AG04449 (cell line): Measurements from ENCODE around the gene SDCCAG8.

Experiments
- CTCF ChIA-PET: fragments of 350-600 bp; formaldehyde crosslinking; extraction: SDS; loops from one replicate; lab custom pipeline; 2021; ENCODE audit warnings: antibody characterized with exemption; lab: Yijun Ruan, JAX
- POLR2A ChIA-PET: fragments of 400-600, 350-600 bp; formaldehyde crosslinking; extraction: SDS; loops from one replicate; lab custom pipeline; 2020; ENCODE audit warnings: antibody characterized with exemption, inconsistent platforms; lab: Yijun Ruan, JAX
- DNase-seq: peaks from one replicate; pipeline ENCODE4 v3.0.0-alpha.2; 2010; ENCODE audit warnings: low read depth, low spot score
- H3K4me3 ChIP-seq: 2 replicates; pipeline ENCODE4 v1.5.1; 2011; ENCODE audit warnings: low read depth, mild to moderate bottlenecking, control low read depth, low read length
- TF ChIP-seq, protein P1 (sequence below): IDR thresholded peaks from one replicate; pipeline ENCODE4 v1.5.1; 2011; ENCODE audit warnings: mild to moderate bottlenecking, moderate library complexity, low read length, control low read depth, inconsistent platforms; ENCODE audit not compliant: insufficient read depth; ENCODE audit errors: missing control alignments

The SDCCAG8 gene

DNA sequence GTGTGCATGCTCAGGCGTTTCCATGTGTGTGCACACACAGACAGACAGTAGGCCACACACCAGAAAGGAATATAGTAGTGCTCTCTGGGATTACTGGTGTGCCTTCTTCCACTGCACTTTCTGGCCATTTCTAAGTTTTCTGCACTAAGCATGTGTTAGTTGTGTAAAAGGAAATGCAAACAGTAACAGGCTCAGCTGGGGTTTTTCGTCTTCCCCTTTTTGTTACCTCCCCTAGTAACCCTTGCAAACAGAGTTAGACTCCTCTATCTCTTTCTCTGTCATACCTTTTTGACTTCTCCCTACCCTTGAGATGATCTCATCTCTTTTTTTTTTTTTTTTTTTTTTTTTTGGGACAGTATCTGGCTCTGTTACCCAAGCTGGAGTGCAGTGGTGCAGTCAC is 196.3 kb downstream of the SDCCAG8 start:
- ChIA-PET POLR2A (no interaction called here), CTCF (no interaction called here)
- DNase-seq = no peak
- TF ChIP-seq, protein P1, sequence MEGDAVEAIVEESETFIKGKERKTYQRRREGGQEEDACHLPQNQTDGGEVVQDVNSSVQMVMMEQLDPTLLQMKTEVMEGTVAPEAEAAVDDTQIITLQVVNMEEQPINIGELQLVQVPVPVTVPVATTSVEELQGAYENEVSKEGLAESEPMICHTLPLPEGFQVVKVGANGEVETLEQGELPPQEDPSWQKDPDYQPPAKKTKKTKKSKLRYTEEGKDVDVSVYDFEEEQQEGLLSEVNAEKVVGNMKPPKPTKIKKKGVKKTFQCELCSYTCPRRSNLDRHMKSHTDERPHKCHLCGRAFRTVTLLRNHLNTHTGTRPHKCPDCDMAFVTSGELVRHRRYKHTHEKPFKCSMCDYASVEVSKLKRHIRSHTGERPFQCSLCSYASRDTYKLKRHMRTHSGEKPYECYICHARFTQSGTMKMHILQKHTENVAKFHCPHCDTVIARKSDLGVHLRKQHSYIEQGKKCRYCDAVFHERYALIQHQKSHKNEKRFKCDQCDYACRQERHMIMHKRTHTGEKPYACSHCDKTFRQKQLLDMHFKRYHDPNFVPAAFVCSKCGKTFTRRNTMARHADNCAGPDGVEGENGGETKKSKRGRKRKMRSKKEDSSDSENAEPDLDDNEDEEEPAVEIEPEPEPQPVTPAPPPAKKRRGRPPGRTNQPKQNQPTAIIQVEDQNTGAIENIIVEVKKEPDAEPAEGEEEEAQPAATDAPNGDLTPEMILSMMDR = no peak
- H3K4me3 ChIP-seq = no peak overlapping the region

DNA sequence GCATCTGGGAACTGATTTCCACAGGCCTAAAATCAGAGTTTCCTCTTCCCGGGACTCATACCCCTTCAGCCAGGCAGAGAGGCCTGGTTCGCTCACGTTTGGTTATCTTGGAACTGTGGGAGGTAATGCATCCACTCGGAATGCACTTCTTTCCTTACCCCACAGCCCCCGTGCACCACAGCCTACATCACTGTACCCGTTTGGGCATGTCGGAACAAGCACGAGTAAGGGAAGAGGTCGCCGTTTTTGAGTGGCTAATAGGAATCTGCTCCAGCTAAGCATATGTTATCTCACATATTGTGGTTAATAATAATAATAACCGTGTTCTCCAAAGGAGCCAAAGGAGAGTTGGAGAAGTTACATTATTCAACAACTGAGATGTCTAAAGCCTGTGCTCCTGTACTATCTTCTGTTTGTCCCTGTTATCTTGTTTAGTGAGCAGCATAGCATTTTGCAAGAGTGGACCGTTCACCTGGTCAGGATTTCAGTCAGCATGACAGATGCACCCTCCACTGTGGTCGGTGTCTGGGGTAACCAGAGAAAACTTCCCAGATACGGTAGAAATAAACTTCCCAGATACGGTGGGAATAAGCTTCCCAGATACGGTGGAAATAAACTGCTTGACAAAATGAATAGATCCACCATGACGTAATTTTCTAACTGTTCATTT is 198.6 kb downstream of the SDCCAG8 start:
- CTCF ChIA-PET = interaction anchor here (1.0 kb wide), 1 partner anchor 11 kb away, joined by 3 read pairs; no protein-coding TSS in a partner anchor
- no peak for DNase-seq
- no peak overlapping the region for H3K4me3 ChIP-seq
- POLR2A ChIA-PET = no interaction called here
- TF ChIP-seq, protein P1 = no peak

DNA sequence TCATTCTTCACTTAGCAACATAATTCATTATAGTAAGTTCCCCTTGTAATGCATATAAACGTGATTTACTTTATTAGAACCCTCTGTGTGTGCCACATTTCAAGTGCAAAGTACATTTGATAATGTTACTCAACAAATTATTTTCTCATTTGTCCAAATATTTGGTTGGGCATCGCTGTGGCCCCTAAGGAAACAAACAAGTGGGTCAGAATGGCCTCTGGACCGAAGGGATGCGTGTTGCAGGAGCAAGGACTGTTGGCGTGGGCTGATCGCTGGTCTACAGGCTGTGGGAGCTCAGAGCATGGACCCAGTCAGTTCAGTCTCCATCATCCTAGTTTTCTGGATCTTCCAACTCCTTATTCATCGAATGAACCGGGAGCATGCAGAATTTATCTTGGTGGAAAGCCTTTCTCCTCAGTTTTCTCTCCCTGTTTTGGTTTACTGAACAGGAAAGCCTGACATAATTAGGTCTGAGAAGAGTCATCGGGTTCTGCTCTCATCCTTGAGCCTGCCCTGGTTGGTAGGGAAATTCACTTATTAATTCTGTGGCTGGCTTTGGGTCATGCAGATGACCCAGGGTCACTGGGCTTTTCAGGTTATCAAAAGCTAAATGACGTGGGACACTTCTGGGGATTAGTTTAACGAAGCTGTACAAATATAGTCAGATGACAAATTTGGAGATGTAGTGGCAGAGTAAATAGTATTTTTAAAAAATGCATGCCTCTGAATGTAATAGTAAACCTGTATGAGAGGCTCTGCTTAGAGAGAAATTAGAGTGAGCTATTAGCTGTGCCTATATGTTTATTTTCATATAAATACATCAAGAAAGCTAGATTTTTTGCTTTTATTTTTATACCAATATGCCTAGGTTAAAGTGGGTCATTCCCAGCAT is 200.2 kb downstream of the SDCCAG8 start:
- ChIA-PET POLR2A (no interaction called here), CTCF (no interaction called here)
- no peak overlapping the region for H3K4me3 ChIP-seq
- no peak for DNase-seq
- TF ChIP-seq, protein P1 = no peak

DNA sequence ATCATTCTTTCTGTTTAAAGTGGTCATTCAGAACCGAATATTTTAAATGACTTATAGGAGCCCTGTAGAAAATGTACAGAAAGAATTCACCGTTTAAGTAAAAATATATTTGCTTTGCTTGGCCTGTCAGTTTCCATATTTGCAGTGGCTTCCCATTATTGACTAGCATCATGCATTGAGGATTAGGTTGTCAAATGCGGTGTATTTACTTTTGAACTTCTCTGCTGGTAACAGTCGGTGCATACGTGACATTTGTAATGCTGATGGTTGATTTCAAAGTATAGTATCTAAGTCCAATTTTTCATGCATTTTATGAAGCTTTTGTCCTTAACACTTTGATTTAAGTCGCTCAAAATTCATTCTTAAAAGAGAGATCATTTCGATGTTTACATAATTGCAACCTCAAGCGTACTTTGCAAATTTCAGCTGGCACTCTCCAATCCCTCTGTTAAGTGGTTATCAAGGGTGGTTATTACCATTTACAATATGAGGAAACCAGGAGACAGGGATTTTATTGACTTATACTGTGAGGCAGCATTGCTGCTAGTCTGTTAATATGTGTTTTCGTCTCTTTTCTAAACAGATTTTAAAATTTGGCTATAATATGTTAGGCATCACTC is 201.6 kb downstream of the SDCCAG8 start:
- POLR2A ChIA-PET = no interaction called here
- TF ChIP-seq, protein P1 = no peak
- CTCF ChIA-PET = interaction anchor here (1.3 to 1.4 kb wide), 2 partner anchors 13 to 291 kb away, joined by 3 to 6 read pairs; no protein-coding TSS in a partner anchor
- no peak overlapping the region for H3K4me3 ChIP-seq
- DNase-seq = no peak

DNA sequence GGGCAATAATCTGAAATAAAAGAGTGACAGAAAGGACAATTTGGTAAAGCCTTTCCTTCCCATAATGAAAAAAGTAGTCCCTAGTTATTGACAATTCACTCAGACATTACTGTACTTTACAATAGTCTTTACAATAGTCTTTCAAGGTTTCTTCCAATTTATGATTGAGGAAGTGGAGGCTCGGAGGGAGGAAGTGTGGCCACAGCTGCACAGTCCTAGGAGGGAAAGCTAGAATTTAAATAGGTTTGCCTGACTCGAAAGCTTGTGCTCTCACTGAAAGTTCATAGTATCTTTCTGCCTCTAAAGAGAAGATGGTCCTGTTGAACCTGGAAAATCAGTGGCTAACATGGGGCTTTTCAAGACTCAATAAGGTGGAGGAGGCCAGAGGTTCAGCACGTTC is 203.2 kb downstream of the SDCCAG8 start:
- CTCF ChIA-PET = interaction anchor here (0.6 to 1.4 kb wide), 3 partner anchors 10 to 840 kb away, joined by 3 to 4 read pairs (median 3); no protein-coding TSS in a partner anchor
- H3K4me3 ChIP-seq = no peak overlapping the region
- POLR2A ChIA-PET = no interaction called here
- TF ChIP-seq, protein P1 = no peak
- DNase-seq = no peak
